DMS 273 (cell line): ENCODE results near the gene USP22.

Source experiments
- DNase-seq: peaks from one replicate; lab custom pipeline; 2025; ENCODE audit not compliant: unreplicated experiment; lab: John Stamatoyannopoulos, UW

The USP22 gene

DNA sequence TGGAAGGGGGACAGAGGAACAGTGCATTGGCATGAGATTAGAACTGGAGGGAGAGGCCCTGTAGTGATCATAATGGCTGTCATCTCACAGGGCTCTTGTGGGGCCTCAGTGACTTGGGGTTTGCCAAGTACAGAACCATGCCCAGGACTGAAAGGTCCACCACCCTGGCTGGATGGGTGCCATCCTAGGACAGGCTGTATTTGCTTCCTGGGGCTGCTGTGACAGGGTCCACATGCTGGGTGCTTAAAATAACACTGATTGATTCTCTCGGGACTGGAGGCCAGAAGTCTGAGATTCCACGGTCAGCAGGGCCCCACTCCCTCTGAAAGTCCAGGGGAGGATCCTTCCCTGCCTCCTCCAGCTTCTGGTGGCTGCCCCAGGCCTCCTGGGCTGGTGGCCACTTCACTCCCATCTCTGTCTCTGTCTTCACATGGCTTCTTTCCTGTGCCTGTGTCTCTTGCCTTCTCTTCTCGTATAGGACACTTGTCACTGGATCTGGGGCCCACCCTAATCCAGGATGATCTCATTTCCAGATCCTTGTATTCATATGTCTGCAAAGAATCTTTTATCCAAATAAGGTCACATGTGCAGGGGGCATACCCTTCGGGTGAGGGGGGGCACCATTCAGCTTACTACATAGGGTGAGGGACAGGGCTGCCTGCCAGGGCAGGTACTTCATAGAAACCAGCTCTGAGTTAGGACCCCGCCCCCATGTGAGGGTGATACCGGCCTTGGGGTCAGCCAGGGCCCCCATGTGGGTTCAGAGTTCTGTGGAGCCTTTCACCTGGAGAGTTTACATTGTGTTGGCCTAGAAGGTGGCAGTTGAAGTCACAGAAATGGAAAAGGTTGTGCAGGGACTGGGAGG, 52.6 kb downstream of the USP22 start:
- DNase-seq, result no peak

GRCh38 chr17:20989481-20989880, 53.3 kb downstream of the USP22 start:
- no peak for DNase-seq

DNA sequence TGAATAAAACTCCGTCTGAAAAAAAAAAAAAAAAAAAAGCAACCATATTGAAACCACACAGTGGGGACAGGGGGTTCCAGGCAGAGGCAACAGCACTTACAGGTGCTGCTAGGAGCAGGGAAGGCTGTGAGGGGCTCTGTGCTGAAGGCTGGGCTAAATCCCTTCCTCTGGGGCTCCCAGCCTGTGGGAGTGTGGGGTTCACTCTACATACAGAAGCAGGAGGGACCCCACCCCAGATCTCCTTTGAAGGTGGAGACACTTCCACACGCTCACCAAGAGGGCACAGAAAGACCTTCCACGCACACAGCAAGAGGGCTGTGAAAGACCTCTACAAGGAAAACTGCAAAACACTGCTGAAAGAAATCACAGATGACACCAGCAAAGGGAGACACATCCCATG, 53.9 kb downstream of the USP22 start:
- no peak for DNase-seq

DNA sequence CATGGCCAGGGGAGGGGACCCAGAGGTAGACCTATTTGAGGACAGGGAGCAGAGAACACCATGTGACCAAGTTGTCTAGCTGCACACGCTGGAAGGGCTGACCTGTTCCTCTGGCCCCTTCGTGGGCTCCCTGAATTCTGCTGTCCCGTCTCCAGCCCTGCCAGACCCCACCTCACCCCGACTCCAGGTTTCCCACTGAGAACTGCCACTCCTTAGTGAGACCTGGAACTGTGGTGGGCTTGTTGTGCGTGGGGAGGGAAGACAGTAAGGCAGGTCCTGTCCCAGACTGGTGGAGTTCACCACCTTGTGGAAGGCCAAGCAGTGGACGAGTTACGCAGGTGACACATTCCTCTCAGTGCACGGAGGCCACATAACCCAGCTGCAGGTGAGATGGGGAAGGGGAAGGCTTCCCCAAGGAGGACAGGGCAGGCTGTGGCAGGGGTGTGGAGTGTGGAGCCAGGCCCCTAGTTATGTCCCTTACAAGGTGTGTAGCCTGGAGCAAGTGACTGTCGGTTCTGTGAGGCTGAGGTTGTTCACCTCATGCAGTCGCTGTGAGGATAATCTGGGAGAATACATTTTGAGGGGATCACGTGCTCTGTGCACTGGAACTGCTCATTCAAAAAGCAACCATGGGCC, 54.7 kb downstream of the USP22 start:
- no peak for DNase-seq

DNA sequence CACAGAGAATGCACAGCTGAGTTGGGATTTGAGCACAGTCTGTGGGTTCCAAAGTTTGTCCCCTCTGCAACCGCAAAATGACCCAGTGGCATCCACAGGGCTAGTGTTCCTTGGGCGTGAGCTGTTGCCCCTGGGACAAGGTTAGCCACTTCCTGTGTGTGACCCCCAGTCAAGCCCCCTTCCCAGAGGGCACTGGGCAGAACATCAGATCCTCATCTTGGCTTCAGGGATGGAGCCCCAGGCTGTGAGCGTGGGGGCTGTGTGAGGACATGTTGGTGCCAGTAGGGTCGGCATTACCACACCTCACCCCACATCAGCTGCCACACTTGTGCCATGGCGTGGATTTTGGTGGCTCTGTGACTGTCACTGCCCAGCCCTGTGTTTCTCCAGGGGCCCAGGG, 55.3 kb downstream of the USP22 start:
- no peak for DNase-seq

DNA sequence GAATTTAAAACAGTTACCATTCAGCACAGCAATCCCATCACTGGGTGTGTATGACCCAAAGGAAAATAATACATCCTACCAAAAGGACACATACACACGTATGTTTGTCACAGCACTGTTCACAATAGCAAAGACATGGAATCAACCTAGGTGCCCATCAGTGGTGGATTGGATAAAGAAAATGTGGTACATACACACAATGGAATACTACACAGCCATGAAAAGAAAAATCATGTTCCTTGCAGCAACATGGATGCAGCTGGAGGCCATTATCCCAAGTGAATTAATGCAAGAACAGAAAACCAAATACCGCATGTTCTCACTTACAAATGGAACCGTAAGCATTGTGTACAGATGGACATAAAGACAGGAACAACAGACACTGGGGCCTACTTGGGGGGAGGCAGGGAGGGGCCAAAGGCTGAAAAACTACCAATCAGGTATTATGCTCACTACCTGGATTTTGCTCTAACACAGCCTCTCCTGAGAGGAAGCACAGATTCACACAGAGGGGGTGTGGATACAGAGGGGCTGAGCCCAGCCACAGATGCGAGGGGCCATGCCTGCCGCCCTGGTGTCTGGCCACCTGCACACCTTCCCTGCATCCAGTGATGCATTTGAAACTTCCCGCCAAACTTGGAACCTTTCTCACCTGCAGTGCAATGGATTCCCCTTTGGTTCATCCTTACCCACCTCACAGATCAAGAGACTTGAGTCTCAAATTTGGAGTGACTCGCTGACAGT, 55.9 kb downstream of the USP22 start:
- DNase-seq, result no peak

GRCh38 chr17:20983359-20983637, 59.5 kb downstream of the USP22 start:
- no peak for DNase-seq

DNA sequence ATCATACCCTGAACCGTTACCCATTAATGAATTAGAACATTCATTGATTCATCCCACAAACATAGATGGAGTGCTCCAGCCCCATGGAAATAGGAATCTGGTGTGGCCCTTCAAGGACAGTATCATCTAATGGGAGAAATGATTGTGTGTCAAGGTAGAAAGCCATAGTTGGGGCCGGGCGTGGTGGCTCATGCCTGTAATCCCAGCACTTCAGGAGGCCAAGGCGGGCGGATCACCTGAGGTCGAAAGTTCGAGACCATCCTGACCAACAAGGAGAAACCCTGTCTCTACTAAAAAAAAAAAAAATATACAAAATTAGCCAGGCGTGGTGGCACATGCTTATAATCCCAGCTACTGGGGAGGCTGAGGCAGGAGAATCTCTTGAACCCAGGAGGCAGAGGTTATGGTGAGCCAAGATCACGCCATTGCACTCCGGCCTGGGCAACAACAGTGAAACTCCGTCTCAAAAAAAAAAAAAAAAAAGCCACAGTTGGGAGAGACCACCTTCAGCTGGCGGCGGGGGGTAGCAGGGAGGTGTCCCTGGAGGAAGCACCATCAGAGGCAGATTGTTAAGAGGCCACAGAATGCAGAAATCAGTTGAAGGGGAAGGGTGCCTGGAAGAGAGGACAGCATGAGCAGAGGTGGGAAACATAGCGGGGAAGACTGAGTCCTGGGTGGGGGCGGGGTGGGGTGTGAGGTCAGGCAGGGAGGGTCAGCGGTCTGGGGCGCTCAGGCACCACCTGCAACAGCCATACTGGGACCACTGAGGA, 60.0 kb downstream of the USP22 start:
- no peak for DNase-seq

DNA sequence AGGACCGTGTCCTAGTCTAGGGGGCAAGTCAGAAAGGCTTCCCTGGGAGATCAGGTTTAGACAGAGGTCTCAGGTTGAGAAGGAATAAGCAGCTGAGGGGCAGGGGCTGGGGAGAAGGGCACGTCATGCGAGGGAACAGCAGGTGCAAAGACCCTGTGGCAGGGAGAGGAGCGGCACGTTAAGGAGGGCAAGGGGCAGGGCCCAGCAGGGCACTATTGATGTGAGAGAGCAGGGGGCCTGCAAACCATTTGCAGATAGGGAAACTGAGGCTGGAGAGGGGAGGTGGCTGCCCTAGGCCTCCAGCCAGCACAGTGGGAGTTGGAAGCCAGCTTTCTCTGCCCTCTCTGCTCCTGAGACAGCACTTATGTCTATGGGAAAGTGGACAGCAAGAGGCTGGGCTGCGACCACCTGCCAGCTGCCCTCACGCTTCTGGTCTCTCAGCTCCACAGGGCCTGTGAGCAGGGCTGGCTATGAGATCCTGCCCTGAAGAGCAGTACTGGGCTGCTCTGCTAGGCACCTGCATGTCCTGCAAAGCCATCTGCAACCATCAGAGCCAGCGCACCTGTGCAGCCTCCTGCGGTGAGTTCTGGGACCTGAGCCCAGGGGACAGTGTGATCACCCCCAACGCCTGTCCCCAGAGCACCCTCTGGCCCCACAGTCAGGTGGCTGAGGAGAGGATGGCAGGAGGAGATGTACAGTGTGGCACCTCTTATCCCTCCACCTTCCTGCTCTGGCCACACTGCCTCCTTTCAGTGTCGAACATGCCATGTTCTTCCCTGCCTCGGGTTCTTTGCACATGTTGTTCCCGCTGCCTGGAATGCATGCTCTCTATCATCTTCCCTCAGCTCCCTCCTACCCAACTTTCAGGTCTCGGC, 61.5 kb downstream of the USP22 start:
- no peak for DNase-seq

DNA sequence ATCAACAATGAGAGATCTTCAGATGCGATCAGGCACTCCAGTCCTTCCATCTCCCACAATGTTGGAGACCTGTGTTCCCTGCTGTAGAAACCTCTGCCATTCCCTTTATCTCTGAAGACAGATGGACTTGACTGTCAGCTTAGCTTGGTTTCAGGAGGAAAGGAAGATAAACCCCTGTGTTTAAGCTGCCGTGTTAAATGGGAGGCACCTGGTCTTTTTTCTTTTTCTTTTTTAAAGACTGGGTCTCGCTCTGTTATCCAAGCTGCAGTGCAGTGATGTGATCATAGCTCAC, 63.1 kb downstream of the USP22 start:
- DNase-seq, result no peak

- peak; percentile 55 for DNase-seq
Observed at GRCh38 chr17:20979007-20979791, 63.6 kb downstream of the USP22 start.

DNA sequence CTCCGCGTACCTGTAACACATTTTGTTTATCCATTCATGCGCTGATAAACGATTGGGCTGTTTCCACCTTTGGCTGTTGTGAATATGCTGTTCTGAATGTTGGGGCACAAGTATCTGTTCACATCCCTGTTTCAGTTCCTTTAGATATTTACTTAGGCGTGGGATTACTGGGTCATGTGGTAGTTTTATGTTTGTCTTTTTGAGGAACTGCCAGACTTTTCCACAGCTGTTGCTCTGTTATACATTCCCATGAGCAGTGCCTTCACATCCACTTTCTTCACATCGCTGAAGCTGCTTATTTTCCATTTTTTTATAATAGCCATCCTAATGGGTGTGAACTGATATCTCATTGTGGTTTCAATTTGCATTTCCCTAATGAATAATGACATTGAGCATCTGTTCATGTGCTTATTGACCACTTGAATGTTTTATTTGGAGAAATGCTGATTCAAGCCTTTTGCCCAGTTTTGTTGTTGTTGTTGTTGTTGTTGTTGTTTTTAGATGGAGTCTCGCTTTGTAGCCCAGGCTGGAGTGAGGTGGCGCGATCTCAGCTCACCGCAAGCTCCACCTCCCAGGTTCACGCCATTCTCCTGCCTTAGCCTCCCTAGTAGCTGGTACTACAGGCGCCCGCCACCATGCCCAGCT, 65.1 kb downstream of the USP22 start:
- DNase-seq, result peak; percentile 29

DNA sequence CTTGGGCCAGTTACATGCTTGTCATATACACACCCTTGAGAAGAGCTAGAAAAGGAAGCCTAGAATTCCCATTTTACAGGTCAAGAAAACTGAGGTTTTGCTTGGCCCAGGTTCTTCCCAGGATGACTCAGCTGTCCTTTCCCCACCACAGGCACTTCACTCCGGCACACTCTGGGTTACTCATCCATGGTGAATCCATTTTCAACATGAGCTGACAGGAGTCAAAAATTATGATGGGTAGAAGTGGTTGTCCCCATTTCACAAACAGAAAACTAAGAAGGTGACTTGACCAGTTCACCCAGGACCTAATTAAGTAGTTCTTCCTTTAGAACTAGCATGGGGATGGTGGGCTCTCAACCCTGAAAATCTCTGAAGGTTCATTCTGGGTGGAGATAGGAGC, 67.2 kb downstream of the USP22 start:
- DNase-seq, result no peak

GRCh38 chr17:20970329-20970728, 72.5 kb downstream of the USP22 start:
- DNase-seq, result no peak

GRCh38 chr17:20968913-20969616, 73.7 kb downstream of the USP22 start:
- DNase-seq, result no peak

- no peak for DNase-seq
Observed at GRCh38 chr17:20967776-20968175, 75.0 kb downstream of the USP22 start.

DNA sequence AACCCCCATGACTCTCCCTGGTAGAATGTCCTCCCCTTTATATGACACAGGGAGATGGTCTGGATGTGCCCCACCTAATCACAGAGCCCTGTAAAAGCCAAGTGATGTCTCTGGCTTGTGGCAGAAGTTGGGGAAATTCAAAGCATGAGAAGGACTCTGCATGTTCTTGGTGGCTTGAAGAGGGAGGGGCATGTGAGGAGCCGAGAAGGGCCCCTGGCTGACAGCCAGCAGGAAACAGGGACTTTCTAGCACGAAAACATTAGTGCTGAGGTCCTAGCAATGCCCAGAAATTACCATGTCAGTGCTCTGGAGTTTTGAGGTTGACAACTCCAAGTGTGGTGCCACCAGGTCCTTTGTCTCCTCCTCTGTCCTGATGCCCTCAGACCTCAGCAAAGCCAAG, 75.9 kb downstream of the USP22 start:
- DNase-seq, result no peak

- no peak for DNase-seq
Observed at GRCh38 chr17:20965492-20965891, 77.3 kb downstream of the USP22 start.

DNA sequence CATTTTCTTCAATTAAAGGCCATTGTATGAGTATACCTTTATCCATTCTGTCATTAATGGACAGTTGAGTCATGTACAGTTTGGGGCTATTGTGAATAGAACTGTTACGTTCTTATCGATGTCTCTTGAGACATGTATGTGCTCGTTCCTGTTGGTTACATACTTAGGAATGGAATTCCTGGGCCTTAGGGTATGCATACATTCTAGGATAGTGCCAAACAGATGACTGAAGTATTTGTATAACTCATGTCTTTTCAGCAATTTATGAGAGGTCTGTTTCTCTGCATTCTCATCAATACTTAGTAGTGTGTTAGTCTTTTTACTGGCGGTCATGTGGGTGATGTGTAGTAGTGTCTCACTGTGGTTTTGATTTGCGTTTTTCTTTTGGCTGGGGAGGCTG, 81.2 kb downstream of the USP22 start:
- DNase-seq, result no peak
